Endodermal cell (in vitro differentiated cells): ENCODE measurements around the gene PI16. TPM values are rescaled to one million over a fixed set of nuclear protein-coding genes. Genes with fewer than 3 reads are reported as not detected.
"Not testable (repeated sequence)": the region's sequence is repeated elsewhere in the genome, so short reads cannot be mapped to it uniquely, and the experiment has no call there.

ENCODE experiments used
- DNase-seq: peaks from one replicate; pipeline ENCODE4 v3.0.0-alpha.2; 2017
- H3K27ac ChIP-seq: 2 replicates; pipeline ENCODE4 v1.5.1; 2013; ENCODE audit warnings: mild to moderate bottlenecking, low read depth, low read length, moderate library complexity
- H3K27me3 ChIP-seq: 2 replicates; pipeline ENCODE4 v1.6.1; 2013; ENCODE audit warnings: mild to moderate bottlenecking, low read length, moderate library complexity; ENCODE audit not compliant: insufficient read depth, control insufficient read depth, poor library complexity, severe bottlenecking
- H3K36me3 ChIP-seq: 2 replicates; pipeline ENCODE4 v1.7.0; 2013; ENCODE audit warnings: mild to moderate bottlenecking, low read length, moderate library complexity; ENCODE audit not compliant: control insufficient read depth, insufficient read depth
- H3K4me1 ChIP-seq: one replicate; pipeline ENCODE4 v1.7.0; 2013; ENCODE audit warnings: low read length; ENCODE audit not compliant: control insufficient read depth, insufficient read depth
- H3K4me3 ChIP-seq: 2 replicates; pipeline ENCODE4 v1.5.1; 2013; ENCODE audit warnings: mild to moderate bottlenecking, low read length, moderate library complexity
- H3K9ac ChIP-seq: 2 replicates; pipeline ENCODE4 v1.6.1; 2013; ENCODE audit warnings: mild to moderate bottlenecking, low read length, moderate library complexity; ENCODE audit not compliant: poor library complexity, severe bottlenecking; ENCODE audit errors: extremely low read depth
- H3K9me3 ChIP-seq: 2 replicates; pipeline ENCODE4 v1.6.1; 2013; ENCODE audit warnings: mild to moderate bottlenecking, low read length, moderate library complexity; ENCODE audit not compliant: control insufficient read depth
- H3K27ac Mint-ChIP-seq: 2 replicates; pipeline ENCODE4 v1.8.0; 2020; ENCODE audit warnings: mixed read lengths
- H3K27me3 Mint-ChIP-seq: 2 replicates; pipeline ENCODE4 v1.8.0; 2021; ENCODE audit warnings: mild to moderate bottlenecking, mixed read lengths; ENCODE audit not compliant: insufficient read depth
- H3K36me3 Mint-ChIP-seq: 2 replicates; pipeline ENCODE4 v1.8.0; 2020; ENCODE audit warnings: low read depth, mixed read lengths
- H3K4me1 Mint-ChIP-seq: 2 replicates; pipeline ENCODE4 v1.8.0; 2020; ENCODE audit warnings: mixed read lengths
- H3K4me3 Mint-ChIP-seq: 2 replicates; pipeline ENCODE4 v1.8.0; 2020; ENCODE audit warnings: mild to moderate bottlenecking, moderate library complexity, mixed read lengths
- H3K9me3 Mint-ChIP-seq: 2 replicates; pipeline ENCODE4 v1.8.0; 2020; ENCODE audit warnings: mild to moderate bottlenecking, mixed read lengths
- CTCF ChIP-seq: fragments of 200-600 bp; sonication (generic); conservative IDR thresholded peaks from 2 replicates; pipeline ENCODE4 v1.5.0; 2021; ENCODE audit warnings: antibody characterized with exemption, mild to moderate bottlenecking
- WGBS, 2 experiments: methylation state at CpG; one replicate each; pipeline versions ENCODE4 v1.1.5 to v1.1.7; 2013; ENCODE audit warnings: missing lambda C conversion rate in 2 of 2, mixed read lengths in 1 of 2; ENCODE audit not compliant: insufficient coverage in 1 of 2, insufficient read length in 1 of 2; 5-methylcytosine and 5-hydroxymethylcytosine counted together
- total RNA-seq, 2 donors: library from RNA; stranded (reverse); fragmentation: NEBNext Ultra II Directional in 1 of 2; extraction: Animal tissue kit (Norgen Biotek cat#: 25700) in 1 of 2; gene quantifications; 2 replicates in 1 of 2; 3 replicates in 1 of 2; pipeline ENCODE4 v1.2.1, GENCODE V29; 2021

PI16 gene
- total RNA-seq, 2 donors from 2014 or later, result not detected

DNA sequence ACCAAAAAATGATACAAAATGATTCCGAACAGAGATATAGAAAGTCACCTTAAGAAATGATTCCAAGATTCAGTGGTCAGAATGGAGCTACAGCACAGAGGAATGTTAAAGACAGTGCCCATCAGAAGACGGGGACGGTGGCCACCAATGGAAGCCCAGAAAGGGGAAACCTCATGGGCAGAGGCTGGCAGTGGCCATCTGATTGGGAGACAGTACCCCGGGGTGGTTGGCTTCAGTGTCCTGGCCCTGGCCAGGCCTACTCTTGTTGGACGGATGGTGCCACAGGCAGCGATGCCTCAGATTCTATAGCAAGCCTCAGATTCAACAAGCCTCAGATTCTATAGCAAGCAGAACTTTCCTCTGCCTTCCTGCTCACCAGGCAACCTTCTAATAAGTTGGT is 16.6 kb upstream of the PI16 start:
- Mint-ChIP-seq H3K4me3 (no peak overlapping the region), H3K36me3 (peaks cover 2% of the 10 kb centered on the region), H3K4me1 (no peaks in the 10 kb centered on the region), H3K27me3 (peaks cover 4% of the 10 kb centered on the region), H3K27ac (no peak overlapping the region), H3K9me3 (peaks cover 19% of the 10 kb centered on the region)
- no peaks in the 10 kb centered on the region for H3K4me1 ChIP-seq
- H3K9ac ChIP-seq, result no peak overlapping the region
- H3K36me3 ChIP-seq, result no peaks in the 10 kb centered on the region
- no peaks in the 10 kb centered on the region for H3K9me3 ChIP-seq
- H3K4me3 ChIP-seq, result no peak overlapping the region
- no peak for TF ChIP-seq CTCF
- peak; percentile 20 for DNase-seq
- no peaks in the 10 kb centered on the region for H3K27me3 ChIP-seq
- 92 to 98% methylated on average over 6 of the region's 6 CpGs for WGBS, 2 experiments
- H3K27ac ChIP-seq, result no peak overlapping the region

GRCh38 chr6:36938536-36938935 is 16.0 kb upstream of the PI16 start:
- H3K27me3 Mint-ChIP-seq, result peaks cover 7% of the 10 kb centered on the region
- DNase-seq, result peak; percentile 24
- Histone ChIP-seq H3K9ac (no peak overlapping the region), H3K27me3 (no peaks in the 10 kb centered on the region), H3K4me1 (no peaks in the 10 kb centered on the region), H3K9me3 (no peaks in the 10 kb centered on the region), H3K36me3 (no peaks in the 10 kb centered on the region), H3K4me3 (no peak overlapping the region), H3K27ac (no peak overlapping the region)
- H3K9me3 Mint-ChIP-seq, result peaks cover 19% of the 10 kb centered on the region
- no peak overlapping the region for H3K4me3 Mint-ChIP-seq
- peaks cover 2% of the 10 kb centered on the region for H3K36me3 Mint-ChIP-seq
- no peak overlapping the region for H3K27ac Mint-ChIP-seq
- 95% methylated on average over 4 of the region's 4 CpGs for WGBS, 2 experiments
- no peaks in the 10 kb centered on the region for H3K4me1 Mint-ChIP-seq
- no peak for TF ChIP-seq CTCF

- H3K9me3 Mint-ChIP-seq, result peaks cover 19% of the 10 kb centered on the region
- not testable (repeated sequence) for H3K9me3 ChIP-seq, H3K4me1 ChIP-seq, H3K4me3 Mint-ChIP-seq, H3K4me1 Mint-ChIP-seq, H3K27me3 Mint-ChIP-seq, H3K4me3 ChIP-seq, H3K36me3 Mint-ChIP-seq, H3K27ac Mint-ChIP-seq, H3K9ac ChIP-seq, H3K27ac ChIP-seq, H3K36me3 ChIP-seq, DNase-seq, H3K27me3 ChIP-seq
- WGBS, 2 experiments, result 70 to 91% methylated on average over 2 to 5 of the region's 5 CpGs
Observed at GRCh38 chr6:36939005-36939404, 15.5 kb upstream of the PI16 start.

DNA sequence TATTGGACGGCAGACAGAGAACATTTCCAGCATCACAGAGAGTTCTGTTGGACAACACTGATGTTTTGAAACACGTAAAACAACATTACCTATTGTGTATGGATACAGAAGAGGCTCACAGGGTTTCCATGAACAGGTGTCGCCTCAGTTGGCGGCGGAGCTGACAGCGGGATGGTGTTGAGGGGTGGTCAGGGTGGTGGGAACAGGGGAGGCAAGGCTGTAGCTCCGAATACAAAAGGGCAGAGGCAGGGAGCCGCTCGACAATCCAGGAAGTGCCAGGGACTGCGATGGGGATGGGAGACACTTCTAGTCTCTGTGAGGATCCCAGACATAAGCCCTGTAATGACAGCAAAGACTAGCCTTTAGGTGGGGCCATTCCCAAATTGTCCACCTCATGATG is 14.5 kb upstream of the PI16 start:
- Mint-ChIP-seq H3K27me3 (peaks cover 6% of the 10 kb centered on the region), H3K9me3 (peaks cover 19% of the 10 kb centered on the region), H3K4me1 (no peaks in the 10 kb centered on the region), H3K36me3 (peaks cover 2% of the 10 kb centered on the region), H3K27ac (no peak overlapping the region), H3K4me3 (no peak overlapping the region)
- Histone ChIP-seq H3K4me3 (no peak overlapping the region), H3K27ac (no peak overlapping the region), H3K9ac (no peak overlapping the region), H3K27me3 (no peaks in the 10 kb centered on the region), H3K4me1 (no peaks in the 10 kb centered on the region), H3K36me3 (no peaks in the 10 kb centered on the region), H3K9me3 (no peaks in the 10 kb centered on the region)
- TF ChIP-seq CTCF, result no peak
- DNase-seq, result no peak
- WGBS, 2 experiments, result 90 to 95% methylated on average over 6 to 10 of the region's 10 CpGs

GRCh38 chr6:36941561-36941960 is 13.0 kb upstream of the PI16 start:
- H3K4me3 Mint-ChIP-seq, result not testable (repeated sequence)

More at GRCh38 chr6:36941561-36941960, 13.0 kb upstream of the PI16 start:
- 86 to 96% methylated on average over 2 to 37 of the region's 40 CpGs for WGBS, 2 experiments
- not testable (repeated sequence) for H3K27me3 ChIP-seq, H3K27ac ChIP-seq, H3K4me3 ChIP-seq, H3K4me1 Mint-ChIP-seq, H3K36me3 Mint-ChIP-seq, H3K9ac ChIP-seq, H3K36me3 ChIP-seq, H3K27me3 Mint-ChIP-seq, H3K4me1 ChIP-seq, DNase-seq, H3K9me3 ChIP-seq, H3K27ac Mint-ChIP-seq
- peaks cover 19% of the 10 kb centered on the region for H3K9me3 Mint-ChIP-seq
